SU-DHL-6 (cell line): ENCODE results near the gene BMPR2.

ENCODE experiments used
- H2AFZ ChIP-seq: fragments of 200-600 bp; sonication (generic); 2 replicates; pipeline ENCODE4 v1.6.1; 2014; ENCODE audit warnings: low read depth, mild to moderate bottlenecking, moderate library complexity, mixed read lengths, antibody characterized with exemption, low read length; ENCODE audit not compliant: severe bottlenecking
- H3F3A ChIP-seq: fragments of 200-600 bp; shearing (Covaris generic); 2 replicates; pipeline ENCODE4 v1.6.0; 2016; ENCODE audit warnings: antibody characterized with exemption, mild to moderate bottlenecking; ENCODE audit not compliant: insufficient read depth
- H3K27ac ChIP-seq: fragments of 200-600 bp; sonication (generic); 2 replicates; pipeline ENCODE4 v1.5.1; 2016; ENCODE audit warnings: low read depth, mild to moderate bottlenecking, low read length, moderate library complexity, mixed read lengths
- H3K27me3 ChIP-seq: fragments of 200-600 bp; sonication (generic), shearing (Covaris generic); 2 replicates; pipeline ENCODE4 v1.6.0; 2014; ENCODE audit warnings: mild to moderate bottlenecking, low read length
- H3K36me3 ChIP-seq: fragments of 200-600 bp; sonication (generic); 2 replicates; pipeline ENCODE4 v1.6.1; 2014; ENCODE audit warnings: mild to moderate bottlenecking, low read length, mixed read lengths
- H3K4me2 ChIP-seq: fragments of 300-600, 200-600 bp; shearing (Covaris generic), sonication (generic); 2 replicates; pipeline ENCODE4 v1.6.0; 2014; ENCODE audit warnings: low read length, low read depth, mild to moderate bottlenecking; ENCODE audit not compliant: poor library complexity, severe bottlenecking
- H3K4me3 ChIP-seq: fragments of 200-600 bp; sonication (generic); 2 replicates; pipeline ENCODE4 v1.5.1; 2014; ENCODE audit warnings: antibody characterized with exemption, low read length, mild to moderate bottlenecking, mixed read lengths; ENCODE audit not compliant: insufficient read depth, poor library complexity, severe bottlenecking
- H3K79me2 ChIP-seq: fragments of 200-600 bp; sonication (generic); 2 replicates; pipeline ENCODE4 v1.6.1; 2014; ENCODE audit warnings: mild to moderate bottlenecking, low read length, moderate library complexity; ENCODE audit not compliant: insufficient read depth
- H3K9ac ChIP-seq: fragments of 200-600 bp; sonication (generic); 2 replicates; pipeline ENCODE4 v1.7.0; 2014; ENCODE audit warnings: mild to moderate bottlenecking, low read length
- H3K9me2 ChIP-seq: fragments of 200-600 bp; sonication (generic); replicated peaks from 2 replicates; pipeline ENCODE4 v1.6.1; 2014; ENCODE audit warnings: low read length; ENCODE audit not compliant: insufficient read depth
- H3K9me3 ChIP-seq: fragments of 200-600 bp; sonication (generic); 2 replicates; pipeline ENCODE4 v1.6.1; 2014; ENCODE audit warnings: low read length, mixed read lengths; ENCODE audit not compliant: insufficient read depth
- H4K20me1 ChIP-seq: fragments of 200-600 bp; sonication (generic); 2 replicates; pipeline ENCODE4 v1.6.1; 2014; ENCODE audit warnings: low read depth, mild to moderate bottlenecking, antibody characterized with exemption, low read length, moderate library complexity, mixed read lengths
- EZH2phosphoT487 ChIP-seq: fragments of 200-600 bp; sonication (generic), shearing (Covaris generic); conservative IDR thresholded peaks from 2 replicates; pipeline ENCODE4 v1.6.1; 2018; ENCODE audit warnings: mild to moderate bottlenecking, antibody characterized with exemption, low read length, moderate library complexity, mixed read lengths
- TF ChIP-seq, protein P1 (sequence below): fragments of 200-600 bp; sonication (generic); IDR thresholded peaks from one replicate; pipeline ENCODE4 v1.5.1; 2017; ENCODE audit warnings: antibody characterized with exemption, mild to moderate bottlenecking, low read length, moderate library complexity; ENCODE audit not compliant: insufficient read depth, poor library complexity, severe bottlenecking

BMPR2 gene

DNA sequence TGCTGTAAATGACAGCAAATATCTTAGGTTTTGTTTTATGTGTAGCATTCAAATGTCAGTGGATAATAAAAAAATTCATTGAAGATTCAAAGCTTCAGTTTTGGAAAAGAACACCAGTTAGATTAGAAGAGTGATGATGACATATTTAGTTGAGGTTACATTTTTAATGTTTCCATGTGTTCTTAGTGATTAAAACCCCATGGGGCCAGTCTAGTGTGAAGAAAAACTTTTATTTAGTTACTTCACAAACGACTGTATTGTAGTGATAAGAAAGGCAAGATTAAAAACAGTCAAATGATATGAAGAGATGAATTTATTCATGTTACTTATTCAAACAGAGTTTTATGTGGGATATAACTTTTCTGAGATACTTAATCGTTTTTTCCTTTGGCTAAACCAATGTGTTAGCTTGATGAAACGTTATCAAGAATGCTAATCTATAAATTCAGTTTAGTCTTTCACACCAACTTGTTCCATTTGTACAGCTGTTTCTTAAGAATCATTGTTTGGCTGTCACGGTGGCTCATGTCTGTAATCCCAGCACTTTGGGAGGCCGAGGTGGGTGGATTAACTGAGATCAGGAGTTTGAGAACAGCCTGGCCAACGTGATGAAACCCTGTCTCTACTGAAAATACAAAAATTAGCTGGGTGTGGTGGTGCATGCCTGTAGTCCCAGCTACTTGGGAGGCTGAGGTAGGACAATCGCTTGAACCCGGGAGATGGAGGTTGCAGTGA lies 11.6 kb downstream of the BMPR2 start:
- Histone ChIP-seq H3K9me3 (no peaks in the 10 kb centered on the region), H3K27me3 (no peaks in the 10 kb centered on the region), H2AFZ (no peak overlapping the region), H3K79me2 (no peaks in the 10 kb centered on the region), H3K4me2 (no peak overlapping the region), H4K20me1 (no peaks in the 10 kb centered on the region), H3K36me3 (no peaks in the 10 kb centered on the region), H3K9ac (no peak overlapping the region), H3K4me3 (no peak overlapping the region), H3K27ac (no peak overlapping the region), H3F3A (0 out of 2 replicates have a peak, but pooled peaks cover 5% of the 10 kb centered on the region), H3K9me2 (no peaks in the 10 kb centered on the region)
- TF ChIP-seq EZH2phosphoT487, result no peak
- TF ChIP-seq, protein P1, sequence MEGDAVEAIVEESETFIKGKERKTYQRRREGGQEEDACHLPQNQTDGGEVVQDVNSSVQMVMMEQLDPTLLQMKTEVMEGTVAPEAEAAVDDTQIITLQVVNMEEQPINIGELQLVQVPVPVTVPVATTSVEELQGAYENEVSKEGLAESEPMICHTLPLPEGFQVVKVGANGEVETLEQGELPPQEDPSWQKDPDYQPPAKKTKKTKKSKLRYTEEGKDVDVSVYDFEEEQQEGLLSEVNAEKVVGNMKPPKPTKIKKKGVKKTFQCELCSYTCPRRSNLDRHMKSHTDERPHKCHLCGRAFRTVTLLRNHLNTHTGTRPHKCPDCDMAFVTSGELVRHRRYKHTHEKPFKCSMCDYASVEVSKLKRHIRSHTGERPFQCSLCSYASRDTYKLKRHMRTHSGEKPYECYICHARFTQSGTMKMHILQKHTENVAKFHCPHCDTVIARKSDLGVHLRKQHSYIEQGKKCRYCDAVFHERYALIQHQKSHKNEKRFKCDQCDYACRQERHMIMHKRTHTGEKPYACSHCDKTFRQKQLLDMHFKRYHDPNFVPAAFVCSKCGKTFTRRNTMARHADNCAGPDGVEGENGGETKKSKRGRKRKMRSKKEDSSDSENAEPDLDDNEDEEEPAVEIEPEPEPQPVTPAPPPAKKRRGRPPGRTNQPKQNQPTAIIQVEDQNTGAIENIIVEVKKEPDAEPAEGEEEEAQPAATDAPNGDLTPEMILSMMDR, result no peak

DNA sequence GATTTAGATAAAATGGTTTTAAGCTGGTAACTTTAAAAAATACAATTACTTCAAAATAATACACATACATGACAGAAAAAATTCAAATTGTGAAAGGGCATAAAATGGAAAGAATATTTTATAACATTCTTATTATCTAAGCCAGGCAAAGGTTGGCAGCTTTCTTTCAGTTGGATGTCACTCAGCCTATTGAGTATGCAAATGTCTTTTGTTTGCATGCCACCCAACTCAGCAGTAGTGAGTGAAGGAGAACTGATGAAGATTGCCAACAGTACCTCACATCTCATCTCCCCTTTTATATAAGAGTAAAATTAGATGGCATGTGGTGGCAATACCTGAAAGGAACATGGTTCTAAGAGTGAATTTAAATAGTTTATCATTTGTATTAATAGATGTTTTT lies 24.8 kb downstream of the BMPR2 start:
- H3K27ac ChIP-seq, result no peak overlapping the region
- H3K9me3 ChIP-seq, result no peaks in the 10 kb centered on the region
- no peaks in the 10 kb centered on the region for H3K27me3 ChIP-seq
- no peaks in the 10 kb centered on the region for H4K20me1 ChIP-seq
- TF ChIP-seq EZH2phosphoT487, result no peak
- TF ChIP-seq, protein P1, result no peak
- H3K9me2 ChIP-seq, result no peaks in the 10 kb centered on the region
- H2AFZ ChIP-seq, result no peak overlapping the region
- no peaks in the 10 kb centered on the region for H3K79me2 ChIP-seq
- no peak overlapping the region for H3K4me3 ChIP-seq
- no peak overlapping the region for H3K9ac ChIP-seq
- no peak overlapping the region for H3K4me2 ChIP-seq
- peaks cover 4% of the 10 kb centered on the region; the same call in 1 of the 2 replicates for H3F3A ChIP-seq
- no peaks in the 10 kb centered on the region for H3K36me3 ChIP-seq

DNA sequence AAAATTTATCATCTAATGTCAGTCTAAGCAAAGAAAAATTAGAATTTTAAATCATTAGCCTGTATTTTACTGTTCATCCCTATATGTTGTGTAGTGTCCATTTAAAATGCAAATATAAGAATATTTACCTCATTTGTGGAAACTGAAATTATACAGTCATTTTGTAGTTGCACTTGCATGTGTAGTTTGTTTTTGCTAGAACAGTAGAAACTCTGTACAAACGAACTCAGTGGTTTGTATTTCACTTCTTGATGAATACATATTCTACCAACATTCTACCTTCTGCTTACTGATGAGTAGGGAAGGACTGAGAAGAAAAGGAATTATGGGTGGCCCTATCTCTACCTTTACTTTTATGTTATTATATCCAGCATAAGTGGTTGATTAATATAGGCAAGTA lies 29.7 kb downstream of the BMPR2 start:
- H3K9me3 ChIP-seq, result no peaks in the 10 kb centered on the region
- TF ChIP-seq, protein P1, result no peak
- no peak for TF ChIP-seq EZH2phosphoT487
- H3K9me2 ChIP-seq, result no peaks in the 10 kb centered on the region
- no peaks in the 10 kb centered on the region for H3K27me3 ChIP-seq
- no peak overlapping the region for H3K4me3 ChIP-seq
- H3K9ac ChIP-seq, result no peak overlapping the region
- H2AFZ ChIP-seq, result no peak overlapping the region
- peaks cover 4% of the 10 kb centered on the region; the same call in 1 of the 2 replicates for H3F3A ChIP-seq
- no peak overlapping the region for H3K27ac ChIP-seq
- no peaks in the 10 kb centered on the region for H4K20me1 ChIP-seq
- H3K4me2 ChIP-seq, result no peak overlapping the region
- H3K36me3 ChIP-seq, result no peaks in the 10 kb centered on the region
- H3K79me2 ChIP-seq, result no peaks in the 10 kb centered on the region
